K562 (cell line): Measurements from ENCODE around the gene PFAS. TPM values are rescaled to one million over a fixed set of nuclear protein-coding genes. Genes with fewer than 3 reads are reported as not detected.
"Not testable (repeated sequence)": the region's sequence is repeated elsewhere in the genome, so short reads cannot be mapped to it uniquely, and the experiment has no call there.

Experiments used
- ATAC-seq: fragments of 200-7000 bp; cut with Tn5 transposase; 3 replicates; pipeline ENCODE4 v1.9.1; 2020; ENCODE audit warnings: moderate library complexity
- BruUV-seq: library from RNA; stranded (reverse); fragments of 400-500 nt; replicated peaks from 2 replicates; lab custom pipeline; 2021; lab: Mats Ljungman, UMichigan
- CTCF ChIA-PET: fragments of 300-600 bp; formaldehyde crosslinking; extraction: SDS; loops from one replicate; lab custom pipeline; 2021; ENCODE audit warnings: low intra/inter-chr PET ratio; lab: Yijun Ruan, JAX
- POLR2A ChIA-PET: fragments of 300-600, 350-650 bp; sonication (Branson Sonifier 250); formaldehyde crosslinking; extraction: SDS; loops from one replicate; lab custom pipeline; 2021; ENCODE audit warnings: antibody characterized with exemption, inconsistent platforms; lab: Yijun Ruan, JAX
- DNase-seq, 4 experiments: peaks; one replicate each; pipeline versions ENCODE4 v3.0.0 to v3.0.0-alpha.2; 2011 to 2018; ENCODE audit warnings: low spot score in 3 of 4, mixed read lengths in 3 of 4; ENCODE audit errors: extremely low read depth in 1 of 4
- FAIRE-seq: peaks from 2 replicates; lab custom pipeline; 2011; peaks lifted over from hg19 to GRCh38; lab: Jason Lieb, UNC
- H2AFZ ChIP-seq: 2 replicates; pipeline ENCODE4 v1.6.0; 2011; ENCODE audit warnings: low read depth, low read length, control low read depth, inconsistent platforms
- H3K27ac ChIP-seq: fragments of 200-600 bp; 3 replicates; pipeline ENCODE4 v1.8.0; 2011; ENCODE audit warnings: low read depth, mild to moderate bottlenecking, control low read depth, inconsistent platforms, low read length, moderate library complexity, mixed read lengths; ENCODE audit errors: extremely low read depth
- H3K27me3 ChIP-seq, 2 experiments: fragments of 300-600 bp in 1 of 2; 2 replicates in 1 of 2; 3 replicates in 1 of 2; pipeline versions ENCODE4 v1.6.0 to v1.8.0; 2011; ENCODE audit warnings: inconsistent platforms in 2 of 2, low read length in 2 of 2, mild to moderate bottlenecking in 1 of 2, mixed read lengths in 1 of 2, moderate library complexity in 1 of 2; ENCODE audit not compliant: control insufficient read depth in 2 of 2, insufficient read depth in 2 of 2
- H3K36me3 ChIP-seq: fragments of 300-600 bp; 3 replicates; pipeline ENCODE4 v1.8.0; 2011; ENCODE audit warnings: mild to moderate bottlenecking, low read length, inconsistent platforms; ENCODE audit not compliant: control insufficient read depth, insufficient read depth
- H3K4me1 ChIP-seq, 2 experiments: fragments of 200-600 bp in 1 of 2; replicated peaks in 1 of 2; 2 replicates in 1 of 2; 3 replicates in 1 of 2; pipeline versions ENCODE4 v1.5.1 to v1.8.0; 2011; ENCODE audit warnings: inconsistent platforms in 2 of 2, low read length in 2 of 2, mild to moderate bottlenecking in 1 of 2, mixed read lengths in 1 of 2, moderate library complexity in 1 of 2; ENCODE audit not compliant: control insufficient read depth in 2 of 2, insufficient read depth in 2 of 2
- H3K4me2 ChIP-seq: 2 replicates; pipeline ENCODE4 v1.6.1; 2011; ENCODE audit warnings: low read length, control low read depth, inconsistent platforms, mixed read lengths; ENCODE audit not compliant: insufficient read depth
- H3K4me3 ChIP-seq: fragments of 200-600 bp; sonication (generic), shearing (Covaris generic); 2 replicates; pipeline ENCODE4 v1.5.1; 2016; ENCODE audit warnings: control low read depth, inconsistent platforms
- H3K79me2 ChIP-seq: fragments of 200-600 bp; 3 replicates; pipeline ENCODE4 v1.8.0; 2011; ENCODE audit warnings: low read length, inconsistent platforms; ENCODE audit not compliant: control insufficient read depth, insufficient read depth
- H3K9ac ChIP-seq, 2 experiments: 2 replicates each; pipeline versions ENCODE4 v1.6.0 to v1.6.1; 2011; ENCODE audit warnings: low read depth in 2 of 2, low read length in 2 of 2, control low read depth in 1 of 2, inconsistent platforms in 1 of 2, mild to moderate bottlenecking in 1 of 2, mixed read lengths in 1 of 2; ENCODE audit not compliant: insufficient read depth in 1 of 2
- H3K9me1 ChIP-seq: one replicate; pipeline ENCODE4 v1.6.0; 2011; ENCODE audit warnings: inconsistent platforms, mild to moderate bottlenecking, low read length, moderate library complexity; ENCODE audit not compliant: control insufficient read depth, insufficient read depth
- H3K9me3 ChIP-seq: replicated peaks from 2 replicates; pipeline ENCODE4 v1.5.1; 2011; ENCODE audit warnings: low read depth, low read length, inconsistent platforms; ENCODE audit not compliant: control insufficient read depth, insufficient read depth
- H4K20me1 ChIP-seq: replicated peaks from 2 replicates; pipeline ENCODE4 v1.6.1; 2011; ENCODE audit warnings: low read length, inconsistent platforms, mixed read lengths; ENCODE audit not compliant: control insufficient read depth, insufficient read depth
- BRD9 ChIP-seq: fragments of 450-650 bp; IDR thresholded peaks from 2 replicates; pipeline ENCODE4 v1.6.1; 2018; ENCODE audit warnings: low read depth; ENCODE audit not compliant: partially characterized antibody
- FOS ChIP-seq: IDR thresholded peaks from 3 replicates; pipeline ENCODE4 v1.6.1; 2011; ENCODE audit not compliant: insufficient read length; ENCODE audit errors: extremely low read depth
- POLR2H ChIP-seq: IDR thresholded peaks from 2 replicates; pipeline ENCODE4 v1.6.1; 2016; ENCODE audit warnings: missing genetic modification characterization, low read depth, mild to moderate bottlenecking, control low read depth, missing compliant biosample characterization, moderate library complexity
- SNRNP70 ChIP-seq: fragments of 200-400 bp; formaldehyde crosslinking; optimal IDR thresholded peaks from 2 replicates; pipeline ENCODE3; 2017; ENCODE audit warnings: low read depth, low read length
- YBX1 ChIP-seq: fragments of 450-650 bp; IDR thresholded peaks from 2 replicates; pipeline ENCODE4 v1.7.1; 2016; ENCODE audit warnings: mild to moderate bottlenecking
- ZC3H4 ChIP-seq: sonication (generic); formaldehyde crosslinking; IDR thresholded peaks from 2 replicates; pipeline ENCODE4 v1.9.0; 2021; ENCODE audit warnings: missing genetic modification reagents, borderline replicate concordance
- WGBS: fragments of 100-300 bp; shearing (Covaris generic); methylation state at CpG from one replicate; pipeline ENCODE4 v1.1.6; 2016; ENCODE audit warnings: low coverage, mixed read lengths; ENCODE audit not compliant: insufficient coverage; ENCODE audit errors: missing lambda C conversion rate; 5-methylcytosine and 5-hydroxymethylcytosine counted together
- in situ Hi-C: fragments of 300-500 bp; cut with MboI; formaldehyde crosslinking; loops from 4 replicates; pipeline ENCODE4 v1.15.0; 2018; ENCODE audit warnings: inconsistent platforms, mixed read lengths
- intact Hi-C: fragments of 100-400 bp; cut with micrococcal nuclease; formaldehyde crosslinking; loops from 2 replicates; pipeline ENCODE4 v1.14.2; 2022
- polyA plus RNA-seq, 8 experiments: library from polyadenylated mRNA; depleted of rRNA in 4 of 8; stranded (reverse) in 5 of 8; unstranded in 3 of 8; fragments of >200 nt; fragmentation: Nextera tagmentation in 2 of 8; fragmentation: Illumina TruSeq in 1 of 8; extraction: Ambion mirVana in 2 of 8; extraction: Trizol in 1 of 8; gene quantifications; 2 replicates each; pipeline versions ENCODE4 v1.2.1 to v1.2.3, GENCODE V29; 2011 to 2014; ENCODE audit warnings: inconsistent platforms in 1 of 8, missing spikeins in 1 of 8
- total RNA-seq, 7 experiments: library from RNA; depleted of rRNA in 6 of 7; stranded (reverse); fragments of >200 nt in 6 of 7; fragmentation: Illumina TruSeq in 2 of 7; extraction: Trizol in 2 of 7; gene quantifications; 2 replicates each; pipeline versions ENCODE4 v1.2.1 to v1.2.3, GENCODE V29; 2011 to 2021; ENCODE audit warnings: low replicate concordance in 1 of 7
- TF ChIP-seq, protein P1 (sequence below): fragments of 450-650 bp; IDR thresholded peaks from 2 replicates; pipeline ENCODE4 v1.6.1; 2016; ENCODE audit warnings: low read depth

PFAS gene
- total and polyA plus RNA-seq, 9 of the 15 experiments (the other 6 are each of a cell fraction or from before 2014, with no cell fraction given): 11.6 to 131 (median 43.9) TPM

GRCh38 chr17:8249621-8250500 is 772 bp downstream of the PFAS start (continued):
- TF ChIP-seq, protein P1, sequence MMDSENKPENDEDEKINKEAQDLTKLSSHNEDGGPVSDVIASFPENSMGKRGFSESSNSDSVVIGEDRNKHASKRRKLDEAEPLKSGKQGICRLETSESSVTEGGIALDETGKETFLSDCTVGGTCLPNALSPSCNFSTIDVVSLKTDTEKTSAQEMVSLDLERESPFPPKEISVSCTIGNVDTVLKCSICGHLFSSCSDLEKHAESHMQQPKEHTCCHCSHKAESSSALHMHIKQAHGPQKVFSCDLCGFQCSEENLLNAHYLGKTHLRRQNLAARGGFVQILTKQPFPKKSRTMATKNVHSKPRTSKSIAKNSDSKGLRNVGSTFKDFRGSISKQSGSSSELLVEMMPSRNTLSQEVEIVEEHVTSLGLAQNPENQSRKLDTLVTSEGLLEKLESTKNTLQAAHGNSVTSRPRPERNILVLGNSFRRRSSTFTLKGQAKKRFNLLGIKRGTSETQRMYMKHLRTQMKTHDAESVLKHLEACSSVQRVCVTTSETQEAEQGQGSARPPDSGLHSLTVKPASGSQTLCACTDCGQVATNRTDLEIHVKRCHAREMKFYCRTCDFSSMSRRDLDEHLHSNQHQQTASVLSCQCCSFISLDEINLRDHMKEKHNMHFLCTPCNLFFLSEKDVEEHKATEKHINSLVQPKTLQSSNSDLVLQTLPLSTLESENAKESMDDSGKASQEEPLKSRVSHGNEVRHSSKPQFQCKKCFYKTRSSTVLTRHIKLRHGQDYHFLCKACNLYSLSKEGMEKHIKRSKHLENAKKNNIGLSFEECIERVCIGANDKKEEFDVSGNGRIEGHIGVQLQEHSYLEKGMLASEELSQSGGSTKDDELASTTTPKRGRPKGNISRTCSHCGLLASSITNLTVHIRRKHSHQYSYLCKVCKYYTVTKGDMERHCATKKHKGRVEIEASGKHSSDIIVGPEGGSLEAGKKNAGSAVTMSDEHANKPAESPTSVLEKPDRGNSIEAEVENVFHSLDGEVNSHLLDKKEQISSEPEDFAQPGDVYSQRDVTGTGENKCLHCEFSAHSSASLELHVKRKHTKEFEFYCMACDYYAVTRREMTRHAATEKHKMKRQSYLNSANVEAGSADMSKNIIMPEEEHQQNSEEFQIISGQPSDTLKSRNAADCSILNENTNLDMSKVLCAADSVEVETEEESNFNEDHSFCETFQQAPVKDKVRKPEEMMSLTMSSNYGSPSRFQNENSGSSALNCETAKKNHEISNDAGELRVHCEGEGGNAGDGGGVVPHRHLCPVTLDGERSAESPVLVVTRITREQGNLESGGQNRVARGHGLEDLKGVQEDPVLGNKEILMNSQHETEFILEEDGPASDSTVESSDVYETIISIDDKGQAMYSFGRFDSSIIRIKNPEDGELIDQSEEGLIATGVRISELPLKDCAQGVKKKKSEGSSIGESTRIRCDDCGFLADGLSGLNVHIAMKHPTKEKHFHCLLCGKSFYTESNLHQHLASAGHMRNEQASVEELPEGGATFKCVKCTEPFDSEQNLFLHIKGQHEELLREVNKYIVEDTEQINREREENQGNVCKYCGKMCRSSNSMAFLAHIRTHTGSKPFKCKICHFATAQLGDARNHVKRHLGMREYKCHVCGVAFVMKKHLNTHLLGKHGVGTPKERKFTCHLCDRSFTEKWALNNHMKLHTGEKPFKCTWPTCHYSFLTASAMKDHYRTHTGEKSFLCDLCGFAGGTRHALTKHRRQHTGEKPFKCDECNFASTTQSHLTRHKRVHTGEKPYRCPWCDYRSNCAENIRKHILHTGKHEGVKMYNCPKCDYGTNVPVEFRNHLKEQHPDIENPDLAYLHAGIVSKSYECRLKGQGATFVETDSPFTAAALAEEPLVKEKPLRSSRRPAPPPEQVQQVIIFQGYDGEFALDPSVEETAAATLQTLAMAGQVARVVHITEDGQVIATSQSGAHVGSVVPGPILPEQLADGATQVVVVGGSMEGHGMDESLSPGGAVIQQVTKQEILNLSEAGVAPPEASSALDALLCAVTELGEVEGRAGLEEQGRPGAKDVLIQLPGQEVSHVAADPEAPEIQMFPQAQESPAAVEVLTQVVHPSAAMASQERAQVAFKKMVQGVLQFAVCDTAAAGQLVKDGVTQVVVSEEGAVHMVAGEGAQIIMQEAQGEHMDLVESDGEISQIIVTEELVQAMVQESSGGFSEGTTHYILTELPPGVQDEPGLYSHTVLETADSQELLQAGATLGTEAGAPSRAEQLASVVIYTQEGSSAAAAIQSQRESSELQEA: no peak
- TF ChIP-seq ZC3H4 (CRISPR knock-in tag) (no peak), POLR2H (tag) (no peak), YBX1 (no peak), BRD9 (no peak), SNRNP70 (no peak), FOS (no peak)

- intact Hi-C loops, BruUV-seq, H3K9ac ChIP-seq, H3K9me1 ChIP-seq, DNase-seq, H2AFZ ChIP-seq, H4K20me1 ChIP-seq, H3K27ac ChIP-seq, H3K9me3 ChIP-seq, H3K4me1 ChIP-seq, ATAC-seq, H3K4me2 ChIP-seq, FAIRE-seq, H3K4me3 ChIP-seq, CTCF ChIA-PET, in situ Hi-C loops, H3K27me3 ChIP-seq: not testable (repeated sequence)
- 100% methylated on average over 1 of the region's 2 CpGs for WGBS
- H3K79me2 ChIP-seq: peaks cover 50% of the 10 kb centered on the region
- POLR2A ChIA-PET: interaction anchor here (1.1 kb wide), 1 partner anchor 78 kb away, joined by 3 read pairs; no protein-coding TSS in a partner anchor
- H3K36me3 ChIP-seq: peaks cover 40% of the 10 kb centered on the region; the same call in 2 of the 3 replicates
Measured at GRCh38 chr17:8251411-8251810, 2.3 kb downstream of the PFAS start.
